GM23248 (cell line): Measurements from ENCODE around the gene CCM2L.

Experiments used
- EZH2 ChIP-seq: fragments of 200-600 bp; sonication (generic); IDR thresholded peaks from 2 replicates; pipeline ENCODE4 v1.6.1; 2018; ENCODE audit warnings: antibody characterized with exemption, mild to moderate bottlenecking; ENCODE audit not compliant: insufficient read depth, poor library complexity, severe bottlenecking
- EZH2phosphoT487 ChIP-seq: fragments of 200-600 bp; sonication (generic); IDR thresholded peaks from 2 replicates; pipeline ENCODE4 v1.6.1; 2018; ENCODE audit warnings: antibody characterized with exemption, moderate library complexity, mild to moderate bottlenecking, low read depth; ENCODE audit not compliant: insufficient read depth

GRCh38 chr20:32052778-32053362 is 42.6 kb downstream of the CCM2L start:
- peak; percentile 26 for TF ChIP-seq EZH2
- TF ChIP-seq EZH2phosphoT487 = 0 out of 2 replicates have a peak, but pooled peaks have one; percentile 12
